ENCODE data around the gene ARHGEF19.
"Not testable (repeated sequence)": the region's sequence is repeated elsewhere in the genome, so short reads cannot be mapped to it uniquely, and the experiment has no call there.

GRCh38 chr1:16246239-16246638 is 33.8 kb upstream of the ARHGEF19 start:
- TF ChIP-seq, protein P1, sequence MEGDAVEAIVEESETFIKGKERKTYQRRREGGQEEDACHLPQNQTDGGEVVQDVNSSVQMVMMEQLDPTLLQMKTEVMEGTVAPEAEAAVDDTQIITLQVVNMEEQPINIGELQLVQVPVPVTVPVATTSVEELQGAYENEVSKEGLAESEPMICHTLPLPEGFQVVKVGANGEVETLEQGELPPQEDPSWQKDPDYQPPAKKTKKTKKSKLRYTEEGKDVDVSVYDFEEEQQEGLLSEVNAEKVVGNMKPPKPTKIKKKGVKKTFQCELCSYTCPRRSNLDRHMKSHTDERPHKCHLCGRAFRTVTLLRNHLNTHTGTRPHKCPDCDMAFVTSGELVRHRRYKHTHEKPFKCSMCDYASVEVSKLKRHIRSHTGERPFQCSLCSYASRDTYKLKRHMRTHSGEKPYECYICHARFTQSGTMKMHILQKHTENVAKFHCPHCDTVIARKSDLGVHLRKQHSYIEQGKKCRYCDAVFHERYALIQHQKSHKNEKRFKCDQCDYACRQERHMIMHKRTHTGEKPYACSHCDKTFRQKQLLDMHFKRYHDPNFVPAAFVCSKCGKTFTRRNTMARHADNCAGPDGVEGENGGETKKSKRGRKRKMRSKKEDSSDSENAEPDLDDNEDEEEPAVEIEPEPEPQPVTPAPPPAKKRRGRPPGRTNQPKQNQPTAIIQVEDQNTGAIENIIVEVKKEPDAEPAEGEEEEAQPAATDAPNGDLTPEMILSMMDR (IDR thresholded peaks at IDR 0.05; ENCODE audit: insufficient read depth, low read length): not testable (repeated sequence)
- not testable (repeated sequence) for TF ChIP-seq POLR2AphosphoS5 (IDR thresholded peaks at IDR 0.05; ENCODE audit: low read depth); REST (IDR thresholded peaks at IDR 0.05; ENCODE audit: insufficient replicate concordance, low read depth); GABPA (IDR thresholded peaks at IDR 0.05; ENCODE audit: low read depth); SPI1 (IDR thresholded peaks at IDR 0.05; ENCODE audit: borderline replicate concordance, low read depth)
